GM12892 (cell line): ENCODE results near the gene CYB5R2.

Source experiments
- DNase-seq: peaks from one replicate; pipeline ENCODE4 v3.0.0; 2011; ENCODE audit not compliant: insufficient read length
- FAIRE-seq: peaks from 2 replicates; lab custom pipeline; 2011; peaks lifted over from hg19 to GRCh38; lab: Jason Lieb, UNC
- POLR2A ChIP-seq: IDR thresholded peaks from 2 replicates; pipeline ENCODE4 v1.6.1; 2011; ENCODE audit warnings: low read depth, low read length, control low read depth
- POLR2AphosphoS5 ChIP-seq: IDR thresholded peaks from 2 replicates; pipeline ENCODE4 v1.6.1; 2011; ENCODE audit warnings: low read depth, low read length, control low read depth
- TAF1 ChIP-seq: IDR thresholded peaks from 2 replicates; pipeline ENCODE4 v1.6.1; 2011; ENCODE audit warnings: low read depth, mild to moderate bottlenecking, control low read depth, low read length, borderline replicate concordance

Gene CYB5R2

GRCh38 chr11:7648264-7648663 lies 25.0 kb downstream of the CYB5R2 start:
- DNase-seq (no peak), FAIRE-seq (no peak)
- TF ChIP-seq TAF1 (no peak), POLR2AphosphoS5 (no peak), POLR2A (no peak)

DNA sequence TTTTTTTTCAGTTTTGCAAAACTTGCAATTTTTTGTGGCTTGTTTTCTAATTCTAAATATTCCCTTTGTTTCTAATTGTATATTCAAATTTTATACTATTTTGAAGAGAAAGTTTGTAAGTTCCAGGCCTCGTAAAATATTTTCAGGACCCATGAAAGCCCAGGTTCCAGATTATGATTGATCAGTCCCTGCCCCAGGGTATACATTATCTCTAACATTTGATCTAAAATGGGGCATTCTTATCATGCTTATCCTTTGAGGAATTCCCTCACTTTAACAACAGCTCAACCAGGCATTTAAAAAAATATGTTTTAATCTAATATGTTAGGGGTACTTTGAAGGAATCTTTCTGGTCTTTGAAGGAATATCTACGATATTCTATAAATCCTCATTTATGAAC lies 26.4 kb downstream of the CYB5R2 start:
- no peak for DNase-seq
- no peak for FAIRE-seq
- no peak for TF ChIP-seq TAF1
- TF ChIP-seq POLR2AphosphoS5: no peak
- no peak for TF ChIP-seq POLR2A

GRCh38 chr11:7645206-7645605 lies 28.1 kb downstream of the CYB5R2 start:
- TF ChIP-seq POLR2A (no peak), TAF1 (no peak), POLR2AphosphoS5 (no peak)
- no peak for DNase-seq
- no peak for FAIRE-seq

- TF ChIP-seq POLR2AphosphoS5 (no peak), TAF1 (no peak), POLR2A (no peak)
- no peak for FAIRE-seq
- DNase-seq: no peak
Observed at GRCh38 chr11:7643314-7643713, 30.0 kb downstream of the CYB5R2 start.

DNA sequence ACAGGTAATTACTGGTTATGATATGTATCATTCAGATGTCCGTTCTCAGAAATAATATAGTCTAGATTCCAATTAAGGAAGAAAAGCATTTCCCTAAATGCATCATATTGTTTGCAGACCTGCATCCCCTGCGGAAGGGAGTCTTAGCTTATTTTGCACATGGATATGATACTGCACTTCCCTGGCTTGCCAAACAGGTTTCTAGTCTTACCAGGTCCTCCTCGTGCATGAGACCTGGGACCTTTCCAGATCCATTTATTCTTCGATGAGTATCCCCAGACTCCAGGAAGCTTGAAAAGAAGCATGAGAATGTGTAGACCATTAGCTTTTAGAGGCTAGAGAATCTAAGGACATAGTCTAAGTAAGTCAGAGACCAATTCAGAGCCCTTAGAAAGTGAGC lies 30.6 kb downstream of the CYB5R2 start:
- TF ChIP-seq TAF1 (no peak), POLR2AphosphoS5 (no peak), POLR2A (no peak)
- DNase-seq (no peak), FAIRE-seq (no peak)

GRCh38 chr11:7640816-7641215 lies 32.5 kb downstream of the CYB5R2 start:
- no peak for TF ChIP-seq TAF1
- TF ChIP-seq POLR2AphosphoS5: no peak
- no peak for TF ChIP-seq POLR2A
- no peak for DNase-seq
- no peak for FAIRE-seq

GRCh38 chr11:7639643-7640025 lies 33.7 kb downstream of the CYB5R2 start:
- FAIRE-seq: peak; percentile 9
- no peak for DNase-seq
- TF ChIP-seq POLR2AphosphoS5: no peak
- no peak for TF ChIP-seq TAF1
- no peak for TF ChIP-seq POLR2A

GRCh38 chr11:7638710-7639642 lies 34.3 kb downstream of the CYB5R2 start:
- TF ChIP-seq POLR2A: no peak
- TF ChIP-seq POLR2AphosphoS5: no peak
- no peak for TF ChIP-seq TAF1
- FAIRE-seq (peak; percentile 71), DNase-seq (no peak)

GRCh38 chr11:7637447-7638157 lies 35.7 kb downstream of the CYB5R2 start:
- FAIRE-seq: no peak
- no peak for DNase-seq
- no peak for TF ChIP-seq TAF1
- no peak for TF ChIP-seq POLR2A
- TF ChIP-seq POLR2AphosphoS5: no peak

DNA sequence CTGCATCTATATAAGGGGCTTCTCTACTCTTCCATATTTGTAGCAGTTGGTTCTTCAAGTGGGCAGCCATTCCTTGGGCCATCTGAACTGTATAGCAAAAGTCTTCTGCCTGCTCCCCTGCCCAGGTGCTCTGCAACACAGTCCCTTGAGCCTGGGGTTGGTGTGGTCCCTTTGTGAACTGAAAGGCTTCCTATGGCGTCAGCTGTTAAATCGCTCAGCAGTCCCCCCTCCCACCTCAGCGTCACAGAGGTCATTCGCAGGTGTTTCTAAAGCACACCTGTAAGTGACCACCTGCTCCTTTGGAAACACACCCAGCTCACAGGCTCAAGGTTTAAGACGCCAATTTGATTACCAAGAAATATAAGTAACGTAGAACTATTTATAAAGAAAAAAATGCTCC lies 37.0 kb downstream of the CYB5R2 start:
- TF ChIP-seq POLR2AphosphoS5: no peak
- no peak for TF ChIP-seq TAF1
- TF ChIP-seq POLR2A: no peak
- no peak for FAIRE-seq
- no peak for DNase-seq

GRCh38 chr11:7635708-7636107 lies 37.6 kb downstream of the CYB5R2 start:
- DNase-seq: no peak
- TF ChIP-seq POLR2AphosphoS5: no peak
- TF ChIP-seq POLR2A: no peak
- no peak for TF ChIP-seq TAF1
- no peak for FAIRE-seq

GRCh38 chr11:7635137-7635536 lies 38.2 kb downstream of the CYB5R2 start:
- no peak for TF ChIP-seq TAF1
- no peak for TF ChIP-seq POLR2A
- TF ChIP-seq POLR2AphosphoS5: no peak
- FAIRE-seq (no peak), DNase-seq (no peak)
